Uterus (tissue), 2 donors: ENCODE data around the gene ALKBH7.
"Not testable (repeated sequence)": the region's sequence is repeated elsewhere in the genome, so short reads cannot be mapped to it uniquely, and the experiment has no call there.

Experiments used
- CTCF ChIP-seq, 4 experiments: fragments of 200-600 bp in 2 of 4; fragments of 450-650 bp in 2 of 4; sonication (generic) in 2 of 4; IDR thresholded peaks; one replicate each; pipeline ENCODE4 v1.5.1; 2016 to 2019; ENCODE audit warnings: antibody characterized with exemption in 4 of 4, mild to moderate bottlenecking in 2 of 4, moderate library complexity in 1 of 4
- POLR2A ChIP-seq, 2 donors: fragments of 450-650 bp; IDR thresholded peaks; one replicate each; pipeline ENCODE4 v1.6.1; 2016; ENCODE audit warnings: antibody characterized with exemption in 2 of 2, mild to moderate bottlenecking in 1 of 2, moderate library complexity in 1 of 2

- TF ChIP-seq CTCF, POLR2A (IDR thresholded peaks at IDR 0.05): not testable (repeated sequence)
Observed at GRCh38 chr19:6400062-6400944, 27.7 kb downstream of the ALKBH7 start.
